GM12878 (cell line): ENCODE data around the gene ZNF552. TPM values are rescaled to one million over a fixed set of nuclear protein-coding genes. Genes with fewer than 3 reads are reported as not detected.

Experiments used
- ATAC-seq: fragments of 200-7000 bp; cut with Tn5 transposase; 3 replicates; pipeline ENCODE4 v1.9.1; 2020; ENCODE audit warnings: mild to moderate bottlenecking, moderate library complexity
- BruUV-seq: library from RNA; stranded (reverse); fragments of 400-500 nt; replicated peaks from 2 replicates; lab custom pipeline; 2021; lab: Mats Ljungman, UMichigan
- CTCF ChIA-PET: fragments of 300-600 bp; sonication (Branson Sonifier 250); formaldehyde crosslinking; extraction: SDS; loops from one replicate; lab custom pipeline; 2021; ENCODE audit warnings: inconsistent platforms; lab: Yijun Ruan, JAX
- POLR2A ChIA-PET: fragments of 350-600 bp; formaldehyde crosslinking; extraction: SDS; loops from one replicate; lab custom pipeline; 2021; ENCODE audit warnings: inconsistent platforms; lab: Charles Lee
- RAD21 ChIA-PET: fragments of 300-600 bp; sonication (Branson Sonifier 250); formaldehyde crosslinking; loops from one replicate; lab custom pipeline; 2023; ENCODE audit warnings: antibody characterized with exemption; ENCODE audit not compliant: unreplicated experiment; lab: Charles Lee
- SMC1A ChIA-PET: fragments of 300-600 bp; sonication (Branson Sonifier 250); formaldehyde crosslinking; loops from one replicate; lab custom pipeline; 2023; ENCODE audit not compliant: unreplicated experiment, uncharacterized antibody; lab: Charles Lee
- DNase-seq: peaks from one replicate; pipeline ENCODE4 v3.0.0-alpha.2; 2011; ENCODE audit warnings: low read depth, low spot score
- FAIRE-seq: peaks from 3 replicates; lab custom pipeline; 2011; peaks lifted over from hg19 to GRCh38; lab: Jason Lieb, UNC
- H2AFZ ChIP-seq: 2 replicates; pipeline ENCODE4 v1.6.0; 2011; ENCODE audit warnings: low read depth, low read length, control low read depth; ENCODE audit not compliant: control insufficient read depth
- H3K27ac ChIP-seq: 2 replicates; pipeline ENCODE4 v1.5.1; 2011; ENCODE audit warnings: control low read depth; ENCODE audit not compliant: control insufficient read depth, insufficient read depth
- H3K27me3 ChIP-seq, 2 experiments: replicated peaks in 1 of 2; 2 replicates each; pipeline versions ENCODE4 v1.6.0 to v1.6.1; 2011; ENCODE audit warnings: low read length in 1 of 2; ENCODE audit not compliant: control insufficient read depth in 2 of 2, insufficient read depth in 2 of 2
- H3K36me3 ChIP-seq, 2 experiments: 2 replicates each; pipeline ENCODE4 v1.5.1; 2011; ENCODE audit warnings: low read length in 1 of 2; ENCODE audit not compliant: control insufficient read depth in 2 of 2, insufficient read depth in 2 of 2
- H3K4me1 ChIP-seq: 2 replicates; pipeline ENCODE4 v1.6.1; 2011; ENCODE audit warnings: mild to moderate bottlenecking, low read length, moderate library complexity, mixed read lengths; ENCODE audit not compliant: control insufficient read depth, insufficient read depth
- H3K4me2 ChIP-seq: 2 replicates; pipeline ENCODE4 v1.6.0; 2011; ENCODE audit warnings: control low read depth; ENCODE audit not compliant: control insufficient read depth, insufficient read depth
- H3K4me3 ChIP-seq: fragments of 200-600 bp; sonication (generic); 2 replicates; pipeline ENCODE4 v1.5.1; 2016
- H3K79me2 ChIP-seq: 2 replicates; pipeline ENCODE4 v1.6.0; 2011; ENCODE audit warnings: low read length; ENCODE audit not compliant: control insufficient read depth, insufficient read depth
- H3K9ac ChIP-seq: 2 replicates; pipeline ENCODE4 v1.8.0; 2011; ENCODE audit warnings: low read length, control low read depth, mixed read lengths; ENCODE audit not compliant: control insufficient read depth, insufficient read depth
- H3K9me3 ChIP-seq: replicated peaks from 3 replicates; pipeline ENCODE4 v1.5.1; 2011; ENCODE audit warnings: mild to moderate bottlenecking, low read length; ENCODE audit not compliant: control insufficient read depth, insufficient read depth
- H4K20me1 ChIP-seq: 2 replicates; pipeline ENCODE4 v1.6.0; 2011; ENCODE audit not compliant: control insufficient read depth, insufficient read depth
- BHLHE40 ChIP-seq, 2 experiments: fragments of 450-650 bp in 1 of 2; IDR thresholded peaks; 2 replicates each; pipeline ENCODE4 v1.6.1; 2011 to 2017; ENCODE audit warnings: low read depth in 2 of 2, borderline replicate concordance in 1 of 2, improper control_type of control experiment in 1 of 2, low read length in 1 of 2, mild to moderate bottlenecking in 1 of 2
- DPF2 ChIP-seq: fragments of 450-650 bp; IDR thresholded peaks from 2 replicates; pipeline ENCODE4 v1.6.1; 2017; ENCODE audit warnings: mild to moderate bottlenecking
- ELK1 ChIP-seq: IDR thresholded peaks from 2 replicates; pipeline ENCODE4 v1.6.1; 2012; ENCODE audit warnings: low read depth, low read length, improper control_type of control experiment
- FOS ChIP-seq: IDR thresholded peaks from 3 replicates; pipeline ENCODE4 v1.6.1; 2011; ENCODE audit warnings: borderline replicate concordance; ENCODE audit not compliant: insufficient read length; ENCODE audit errors: extremely low read depth
- GABPA ChIP-seq: IDR thresholded peaks from 2 replicates; pipeline ENCODE4 v1.6.1; 2014; ENCODE audit warnings: antibody characterized with exemption, low read depth, mild to moderate bottlenecking, inconsistent platforms
- KDM1A ChIP-seq: fragments of 200-600 bp; sonication (generic); IDR thresholded peaks from 2 replicates; pipeline ENCODE4 v1.6.1; 2016; ENCODE audit warnings: borderline replicate concordance
- SMC3 ChIP-seq: IDR thresholded peaks from 2 replicates; pipeline ENCODE4 v1.6.1; 2011; ENCODE audit warnings: low read length, improper control_type of control experiment, borderline replicate concordance
- STAT1 ChIP-seq: fragments of 450-650 bp; conservative IDR thresholded peaks from 2 replicates; pipeline ENCODE4 v1.6.1; 2014; ENCODE audit warnings: antibody characterized with exemption, mild to moderate bottlenecking
- YY1 ChIP-seq: IDR thresholded peaks from 2 replicates; pipeline ENCODE4 v1.6.1; 2011; ENCODE audit warnings: low read depth, mild to moderate bottlenecking, low read length
- ZBTB40 ChIP-seq: fragments of 450-650 bp; IDR thresholded peaks from 2 replicates; pipeline ENCODE4 v1.6.1; 2016; ENCODE audit warnings: mild to moderate bottlenecking, moderate library complexity, borderline replicate concordance
- WGBS: methylation state at CpG from one replicate; pipeline ENCODE4 v1.1.6; 2016; ENCODE audit warnings: low lambda C conversion rate; ENCODE audit not compliant: insufficient replicate concordance, insufficient coverage; ENCODE audit errors: missing lambda C conversion rate; 5-methylcytosine and 5-hydroxymethylcytosine counted together
- in situ Hi-C: fragments of 300-500 bp; cut with MboI; formaldehyde crosslinking; loops from 9 replicates; pipeline ENCODE4 v1.14.3; 2018; ENCODE audit warnings: mixed read lengths
- intact Hi-C: fragments of 100-400 bp; cut with micrococcal nuclease; formaldehyde crosslinking; loops from one replicate; pipeline ENCODE4 v1.14.2; 2022; ENCODE audit not compliant: unreplicated experiment
- polyA plus RNA-seq, 11 experiments: library from polyadenylated mRNA; depleted of rRNA in 4 of 11; unstranded in 6 of 11; stranded (reverse) in 5 of 11; fragments of >200 nt; fragmentation: Nextera tagmentation in 4 of 11; fragmentation: Illumina TruSeq in 1 of 11; extraction: Ambion mirVana in 4 of 11; extraction: Trizol in 1 of 11; gene quantifications; 1 replicate in 1 of 11; 2 replicates in 10 of 11; pipeline versions ENCODE4 v1.2.1 to v1.2.3, GENCODE V29; 2011 to 2016; ENCODE audit warnings: inconsistent platforms in 2 of 11, missing spikeins in 2 of 11, low read depth in 1 of 11
- total RNA-seq, 4 experiments: library from RNA; depleted of rRNA in 3 of 4; stranded (reverse); fragments of >200 nt in 3 of 4; fragmentation: Illumina TruSeq in 1 of 4; extraction: Trizol in 1 of 4; gene quantifications; 2 replicates each; pipeline versions ENCODE4 v1.2.1 to v1.2.3, GENCODE V29; 2013 to 2021
- TF ChIP-seq, protein P1 (sequence below), 3 experiments: IDR thresholded peaks in 2 of 3; conservative IDR thresholded peaks in 1 of 3; 2 replicates each; pipeline ENCODE4 v1.5.1; 2011; ENCODE audit warnings: low read depth in 3 of 3, low read length in 3 of 3, mild to moderate bottlenecking in 3 of 3, control low read depth in 2 of 3, moderate library complexity in 2 of 3, inconsistent platforms in 1 of 3, mixed read lengths in 1 of 3; ENCODE audit not compliant: control insufficient read depth in 2 of 3, insufficient read depth in 1 of 3; ENCODE audit errors: extremely low read depth in 1 of 3
- TF ChIP-seq, protein P2 (sequence below): IDR thresholded peaks from 2 replicates; pipeline ENCODE4 v1.6.1; 2012; ENCODE audit warnings: mild to moderate bottlenecking, low read depth, low read length

ZNF552 gene
- total and polyA plus RNA-seq, 10 of the 15 experiments (the other 5 are each of a cell fraction or from before 2014, with no cell fraction given): 3.6 to 13.3 (median 8.0) TPM

GRCh38 chr19:57830071-57830602 lies 15.4 kb upstream of the ZNF552 start, which contains the start of gene ZNF587B:
Gene ZNF587B, plus strand, starts transcription at chr19:57830299. Its CDS starts 230 bp downstream, at chr19:57830529.
- no peak for DNase-seq
- Histone ChIP-seq H3K9ac (no peak within 1 kb of the TSS), H3K27me3 (no peaks in the 10 kb centered on the region), H3K36me3 (peaks cover 0 to 12% of the 10 kb centered on the region in 2 experiments; a peak in 3 of 4 replicates), H3K4me1 (no peaks in the 10 kb centered on the region), H4K20me1 (no peaks in the 10 kb centered on the region), H3K4me2 (no peak within 1 kb of the TSS), H2AFZ (no peak within 1 kb of the TSS), H3K9me3 (peaks cover 1% of the 10 kb centered on the region; the same call in 1 of the 3 replicates), H3K27ac (no peak within 1 kb of the TSS), H3K4me3 (no peak within 1 kb of the TSS), H3K79me2 (peaks cover 14% of the 10 kb centered on the region)
- in situ Hi-C loops: no loop called here
- BruUV-seq: no TSS peak
- POLR2A ChIA-PET: no interaction called here
- peak; percentile 44 for ATAC-seq
- 77% methylated on average over 22 of the region's 22 CpGs for WGBS
- FAIRE-seq: peak; percentile 61
- CTCF ChIA-PET: interaction anchor here (1.4 kb wide), 1 partner anchor 11 kb away, joined by 3 read pairs; no protein-coding TSS in a partner anchor
- RAD21 ChIA-PET: no interaction called here
- intact Hi-C loops: no loop called here
- SMC1A ChIA-PET: interaction anchor here (1.7 kb wide), 1 partner anchor 92 kb away, joined by 5 read pairs; no protein-coding TSS in a partner anchor
- TF ChIP-seq STAT1 (no peak), YY1 (peak; percentile 82), ZBTB40 (0 out of 2 replicates have a peak, but pooled peaks have one; percentile 20), FOS (no peak), KDM1A (no peak), GABPA (peak; percentile 67; the same call in 1 of the 2 replicates), SMC3 (0 out of 2 replicates have a peak, but pooled peaks have one; percentile 16), BHLHE40 (IDR thresholded peaks at IDR 0.05; ENCODE audit: borderline replicate concordance in 1 of 2, low read depth in 2 of 2, low read length in 1 of 2) (peak; percentile 68 to 73; a peak in 3 of 4 replicates), ELK1 (0 out of 2 replicates have a peak, but pooled peaks have one; percentile 5), DPF2 (no peak)
- TF ChIP-seq, protein P1, sequence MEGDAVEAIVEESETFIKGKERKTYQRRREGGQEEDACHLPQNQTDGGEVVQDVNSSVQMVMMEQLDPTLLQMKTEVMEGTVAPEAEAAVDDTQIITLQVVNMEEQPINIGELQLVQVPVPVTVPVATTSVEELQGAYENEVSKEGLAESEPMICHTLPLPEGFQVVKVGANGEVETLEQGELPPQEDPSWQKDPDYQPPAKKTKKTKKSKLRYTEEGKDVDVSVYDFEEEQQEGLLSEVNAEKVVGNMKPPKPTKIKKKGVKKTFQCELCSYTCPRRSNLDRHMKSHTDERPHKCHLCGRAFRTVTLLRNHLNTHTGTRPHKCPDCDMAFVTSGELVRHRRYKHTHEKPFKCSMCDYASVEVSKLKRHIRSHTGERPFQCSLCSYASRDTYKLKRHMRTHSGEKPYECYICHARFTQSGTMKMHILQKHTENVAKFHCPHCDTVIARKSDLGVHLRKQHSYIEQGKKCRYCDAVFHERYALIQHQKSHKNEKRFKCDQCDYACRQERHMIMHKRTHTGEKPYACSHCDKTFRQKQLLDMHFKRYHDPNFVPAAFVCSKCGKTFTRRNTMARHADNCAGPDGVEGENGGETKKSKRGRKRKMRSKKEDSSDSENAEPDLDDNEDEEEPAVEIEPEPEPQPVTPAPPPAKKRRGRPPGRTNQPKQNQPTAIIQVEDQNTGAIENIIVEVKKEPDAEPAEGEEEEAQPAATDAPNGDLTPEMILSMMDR (IDR thresholded peaks at IDR 0.05 in 2 of 3, conservative IDR thresholded peaks at IDR 0.05 in 1 of 3; ENCODE audit: control insufficient read depth in 2 of 3, extremely low read depth in 1 of 3, insufficient read depth in 1 of 3, low read depth in 3 of 3, low read length in 3 of 3): peak; percentile 14 to 21 (median 18); a peak in 1 of 6 replicates
- TF ChIP-seq, protein P2, sequence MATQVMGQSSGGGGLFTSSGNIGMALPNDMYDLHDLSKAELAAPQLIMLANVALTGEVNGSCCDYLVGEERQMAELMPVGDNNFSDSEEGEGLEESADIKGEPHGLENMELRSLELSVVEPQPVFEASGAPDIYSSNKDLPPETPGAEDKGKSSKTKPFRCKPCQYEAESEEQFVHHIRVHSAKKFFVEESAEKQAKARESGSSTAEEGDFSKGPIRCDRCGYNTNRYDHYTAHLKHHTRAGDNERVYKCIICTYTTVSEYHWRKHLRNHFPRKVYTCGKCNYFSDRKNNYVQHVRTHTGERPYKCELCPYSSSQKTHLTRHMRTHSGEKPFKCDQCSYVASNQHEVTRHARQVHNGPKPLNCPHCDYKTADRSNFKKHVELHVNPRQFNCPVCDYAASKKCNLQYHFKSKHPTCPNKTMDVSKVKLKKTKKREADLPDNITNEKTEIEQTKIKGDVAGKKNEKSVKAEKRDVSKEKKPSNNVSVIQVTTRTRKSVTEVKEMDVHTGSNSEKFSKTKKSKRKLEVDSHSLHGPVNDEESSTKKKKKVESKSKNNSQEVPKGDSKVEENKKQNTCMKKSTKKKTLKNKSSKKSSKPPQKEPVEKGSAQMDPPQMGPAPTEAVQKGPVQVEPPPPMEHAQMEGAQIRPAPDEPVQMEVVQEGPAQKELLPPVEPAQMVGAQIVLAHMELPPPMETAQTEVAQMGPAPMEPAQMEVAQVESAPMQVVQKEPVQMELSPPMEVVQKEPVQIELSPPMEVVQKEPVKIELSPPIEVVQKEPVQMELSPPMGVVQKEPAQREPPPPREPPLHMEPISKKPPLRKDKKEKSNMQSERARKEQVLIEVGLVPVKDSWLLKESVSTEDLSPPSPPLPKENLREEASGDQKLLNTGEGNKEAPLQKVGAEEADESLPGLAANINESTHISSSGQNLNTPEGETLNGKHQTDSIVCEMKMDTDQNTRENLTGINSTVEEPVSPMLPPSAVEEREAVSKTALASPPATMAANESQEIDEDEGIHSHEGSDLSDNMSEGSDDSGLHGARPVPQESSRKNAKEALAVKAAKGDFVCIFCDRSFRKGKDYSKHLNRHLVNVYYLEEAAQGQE: no peak
